Breast epithelium (tissue), 3 donors: ENCODE data around the gene KIAA1217.

Experiments
- POLR2AphosphoS5 ChIP-seq, 3 donors: sonication (generic); formaldehyde crosslinking; IDR thresholded peaks; one replicate each; pipeline ENCODE4 v1.6.1; 2017; ENCODE audit warnings: antibody characterized with exemption in 3 of 3
- TF ChIP-seq, protein P1 (sequence below), 3 donors: fragments of 450-650 bp; IDR thresholded peaks; one replicate each; pipeline ENCODE4 v1.5.1; 2016 to 2017; ENCODE audit warnings: antibody characterized with exemption in 3 of 3, mild to moderate bottlenecking in 3 of 3, moderate library complexity in 3 of 3

GRCh38 chr10:24528946-24529345, 320.0 kb downstream of the KIAA1217 start:
- no peak for TF ChIP-seq POLR2AphosphoS5 (IDR thresholded peaks at IDR 0.05)
- TF ChIP-seq, protein P1, sequence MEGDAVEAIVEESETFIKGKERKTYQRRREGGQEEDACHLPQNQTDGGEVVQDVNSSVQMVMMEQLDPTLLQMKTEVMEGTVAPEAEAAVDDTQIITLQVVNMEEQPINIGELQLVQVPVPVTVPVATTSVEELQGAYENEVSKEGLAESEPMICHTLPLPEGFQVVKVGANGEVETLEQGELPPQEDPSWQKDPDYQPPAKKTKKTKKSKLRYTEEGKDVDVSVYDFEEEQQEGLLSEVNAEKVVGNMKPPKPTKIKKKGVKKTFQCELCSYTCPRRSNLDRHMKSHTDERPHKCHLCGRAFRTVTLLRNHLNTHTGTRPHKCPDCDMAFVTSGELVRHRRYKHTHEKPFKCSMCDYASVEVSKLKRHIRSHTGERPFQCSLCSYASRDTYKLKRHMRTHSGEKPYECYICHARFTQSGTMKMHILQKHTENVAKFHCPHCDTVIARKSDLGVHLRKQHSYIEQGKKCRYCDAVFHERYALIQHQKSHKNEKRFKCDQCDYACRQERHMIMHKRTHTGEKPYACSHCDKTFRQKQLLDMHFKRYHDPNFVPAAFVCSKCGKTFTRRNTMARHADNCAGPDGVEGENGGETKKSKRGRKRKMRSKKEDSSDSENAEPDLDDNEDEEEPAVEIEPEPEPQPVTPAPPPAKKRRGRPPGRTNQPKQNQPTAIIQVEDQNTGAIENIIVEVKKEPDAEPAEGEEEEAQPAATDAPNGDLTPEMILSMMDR (IDR thresholded peaks at IDR 0.05): no peak
